H9 (cell line): ENCODE results near the gene WARS2. TPM values are rescaled to one million over a fixed set of nuclear protein-coding genes. Genes with fewer than 3 reads are reported as not detected.

Experiments used
- DNase-seq: peaks from one replicate; pipeline ENCODE4 v3.0.0-alpha.2; 2017
- H2AFZ ChIP-seq: one replicate; pipeline ENCODE4 v1.6.1; 2013; ENCODE audit warnings: mild to moderate bottlenecking, low read length, control low read depth, moderate library complexity
- H2AK5ac ChIP-seq: 2 replicates; pipeline ENCODE4 v1.6.1; 2013; ENCODE audit warnings: low read length, control low read depth, mixed read lengths; ENCODE audit not compliant: insufficient read length
- H2BK120ac ChIP-seq: one replicate; pipeline ENCODE4 v1.6.1; 2013; ENCODE audit warnings: low read depth, mild to moderate bottlenecking, low read length, control low read depth, inconsistent platforms; ENCODE audit not compliant: poor library complexity, severe bottlenecking
- H2BK12ac ChIP-seq: 2 replicates; pipeline ENCODE4 v1.6.1; 2013; ENCODE audit warnings: low read length, control low read depth, mixed read lengths, low read depth; ENCODE audit not compliant: insufficient read length
- H2BK15ac ChIP-seq: 2 replicates; pipeline ENCODE4 v1.6.1; 2013; ENCODE audit warnings: low read depth, low read length, control low read depth
- H2BK20ac ChIP-seq: one replicate; pipeline ENCODE4 v1.6.1; 2013; ENCODE audit warnings: low read depth, mild to moderate bottlenecking, low read length, control low read depth, inconsistent platforms; ENCODE audit not compliant: poor library complexity, severe bottlenecking
- H2BK5ac ChIP-seq: 2 replicates; pipeline ENCODE4 v1.6.1; 2013; ENCODE audit warnings: low read length, control low read depth, mixed read lengths; ENCODE audit not compliant: insufficient read length
- H3K14ac ChIP-seq: 2 replicates; pipeline ENCODE4 v1.6.1; 2013; ENCODE audit warnings: low read length, control low read depth; ENCODE audit not compliant: insufficient read depth
- H3K18ac ChIP-seq: 2 replicates; pipeline ENCODE4 v1.6.1; 2013; ENCODE audit warnings: low read depth, mild to moderate bottlenecking, mixed read lengths, low read length, control low read depth; ENCODE audit not compliant: insufficient read length
- H3K23ac ChIP-seq: 2 replicates; pipeline ENCODE4 v1.6.1; 2013; ENCODE audit warnings: low read length, control low read depth, mixed read lengths, low read depth; ENCODE audit not compliant: insufficient read length
- H3K23me2 ChIP-seq: 2 replicates; pipeline ENCODE4 v1.6.1; 2013; ENCODE audit warnings: low read depth, mild to moderate bottlenecking, mixed read lengths, low read length, control low read depth; ENCODE audit not compliant: insufficient read length, poor library complexity, severe bottlenecking
- H3K27ac ChIP-seq: 2 replicates; pipeline ENCODE4 v1.5.1; 2013; ENCODE audit warnings: low read length, control low read depth, mixed read lengths, low read depth; ENCODE audit not compliant: insufficient read length
- H3K27me3 ChIP-seq: 2 replicates; pipeline ENCODE4 v1.6.1; 2013; ENCODE audit warnings: low read length, control low read depth, inconsistent platforms; ENCODE audit not compliant: insufficient read depth
- H3K4ac ChIP-seq: 2 replicates; pipeline ENCODE4 v1.6.1; 2013; ENCODE audit warnings: low read depth, mild to moderate bottlenecking, control low read depth, inconsistent platforms, low read length, moderate library complexity
- H3K4me1 ChIP-seq: 2 replicates; pipeline ENCODE4 v1.6.1; 2013; ENCODE audit warnings: low read length, control low read depth, inconsistent platforms; ENCODE audit not compliant: insufficient read depth
- H3K4me2 ChIP-seq: 2 replicates; pipeline ENCODE4 v1.6.1; 2013; ENCODE audit warnings: low read length, control low read depth, mixed read lengths; ENCODE audit not compliant: insufficient read length, insufficient read depth
- H3K56ac ChIP-seq: 2 replicates; pipeline ENCODE4 v1.6.1; 2013; ENCODE audit warnings: low read depth, mild to moderate bottlenecking, mixed read lengths, low read length, control low read depth; ENCODE audit not compliant: insufficient read length
- H3K79me1 ChIP-seq: 2 replicates; pipeline ENCODE4 v1.6.1; 2013; ENCODE audit warnings: low read depth, mild to moderate bottlenecking, moderate library complexity, low read length, control low read depth, inconsistent platforms; ENCODE audit not compliant: insufficient read depth, poor library complexity, severe bottlenecking
- H3K79me2 ChIP-seq: 2 replicates; pipeline ENCODE4 v1.6.1; 2013; ENCODE audit warnings: low read length, control low read depth, inconsistent platforms; ENCODE audit not compliant: insufficient read depth
- H3K9ac ChIP-seq: 2 replicates; pipeline ENCODE4 v1.6.1; 2013; ENCODE audit warnings: low read length, control low read depth, mixed read lengths; ENCODE audit not compliant: insufficient read length; ENCODE audit errors: extremely low read depth
- H3K9me3 ChIP-seq: one replicate; pipeline ENCODE4 v1.6.1; 2013; ENCODE audit warnings: low read depth, low read length, inconsistent platforms; ENCODE audit not compliant: control insufficient read depth
- H3T11ph ChIP-seq: one replicate; pipeline ENCODE4 v1.6.1; 2013; ENCODE audit warnings: mild to moderate bottlenecking, low read length, control low read depth, inconsistent platforms
- H4K20me1 ChIP-seq: one replicate; pipeline ENCODE4 v1.6.1; 2013; ENCODE audit not compliant: control insufficient read depth, insufficient read length, insufficient read depth
- H4K5ac ChIP-seq: 2 replicates; pipeline ENCODE4 v1.6.1; 2013; ENCODE audit warnings: low read depth, mild to moderate bottlenecking, mixed read lengths, low read length, control low read depth; ENCODE audit not compliant: insufficient read length
- H4K8ac ChIP-seq: replicated peaks from 2 replicates; pipeline ENCODE4 v1.6.1; 2013; ENCODE audit warnings: low read length, control low read depth, mixed read lengths, low read depth; ENCODE audit not compliant: insufficient read length
- H4K91ac ChIP-seq: 2 replicates; pipeline ENCODE4 v1.6.1; 2013; ENCODE audit warnings: low read depth, mild to moderate bottlenecking, moderate library complexity, mixed read lengths, low read length, control low read depth; ENCODE audit not compliant: insufficient read length
- H3K27ac Mint-ChIP-seq, 3 experiments: 2 replicates in 2 of 3; 3 replicates in 1 of 3; pipeline ENCODE4 v1.8.0; 2020 to 2021; ENCODE audit warnings: mixed read lengths in 3 of 3, mild to moderate bottlenecking in 1 of 3, moderate library complexity in 1 of 3
- H3K27me3 Mint-ChIP-seq: 2 replicates; pipeline ENCODE4 v1.8.0; 2021; ENCODE audit warnings: low read depth, mild to moderate bottlenecking, moderate library complexity, mixed read lengths
- H3K36me3 Mint-ChIP-seq, 3 experiments: 2 replicates in 2 of 3; 3 replicates in 1 of 3; pipeline ENCODE4 v1.8.0; 2020 to 2021; ENCODE audit warnings: low read depth in 3 of 3, mixed read lengths in 3 of 3; ENCODE audit not compliant: insufficient read depth in 1 of 3
- H3K4me1 Mint-ChIP-seq, 2 experiments: 2 replicates each; pipeline ENCODE4 v1.8.0; 2020; ENCODE audit warnings: mixed read lengths in 2 of 2
- H3K4me3 Mint-ChIP-seq, 2 experiments: 2 replicates in 1 of 2; 3 replicates in 1 of 2; pipeline ENCODE4 v1.8.0; 2020 to 2021; ENCODE audit warnings: mild to moderate bottlenecking in 2 of 2, mixed read lengths in 2 of 2, moderate library complexity in 1 of 2
- H3K9me3 Mint-ChIP-seq, 2 experiments: 2 replicates in 1 of 2; 3 replicates in 1 of 2; pipeline ENCODE4 v1.8.0; 2020; ENCODE audit warnings: mild to moderate bottlenecking in 2 of 2, mixed read lengths in 2 of 2, moderate library complexity in 1 of 2
- CTCF ChIP-seq: fragments of 200-600 bp; sonication (generic); conservative IDR thresholded peaks from 3 replicates; pipeline ENCODE4 v1.8.0; 2021; ENCODE audit warnings: antibody characterized with exemption, mild to moderate bottlenecking
- WGBS: extraction: QIAGEN DNeasy Blood & Tissue Kit; methylation state at CpG from one replicate; pipeline ENCODE4 v1.1.7; 2013; ENCODE audit warnings: missing lambda C conversion rate, low lambda C conversion rate, mixed read lengths; ENCODE audit not compliant: insufficient read length; ENCODE audit errors: extremely low coverage; 5-methylcytosine and 5-hydroxymethylcytosine counted together
- total RNA-seq: library from RNA; stranded (reverse); gene quantifications from 2 replicates; pipeline ENCODE4 v1.2.1, GENCODE V29; 2021

Gene WARS2
- total RNA-seq, 1 experiment from 2014 or later = 9.7 TPM

- H3K36me3 Mint-ChIP-seq = no peaks in the 10 kb centered on the region
- no peak overlapping the region for H2BK5ac ChIP-seq
- no peak for TF ChIP-seq CTCF
Measured at GRCh38 chr1:119186471-119186870, 46.0 kb upstream of the WARS2 start.

More at GRCh38 chr1:119186471-119186870, 46.0 kb upstream of the WARS2 start:
- H2BK12ac ChIP-seq = no peak overlapping the region
- no peak overlapping the region for H3K4ac ChIP-seq
- H3K14ac ChIP-seq = no peak overlapping the region
- no peaks in the 10 kb centered on the region for H3K79me1 ChIP-seq
- H3K27me3 Mint-ChIP-seq = no peaks in the 10 kb centered on the region
- H3K27ac Mint-ChIP-seq = no peak overlapping the region
- H2AK5ac ChIP-seq = no peak overlapping the region
- H3K4me3 Mint-ChIP-seq = no peak overlapping the region
- H2BK20ac ChIP-seq = no peak overlapping the region
- no peak overlapping the region for H3K4me2 ChIP-seq
- no peaks in the 10 kb centered on the region for H3K27me3 ChIP-seq
- H3K9me3 Mint-ChIP-seq = no peaks in the 10 kb centered on the region; a peak in 1 of 5 replicates
- no peak overlapping the region for H3T11ph ChIP-seq
- no peak overlapping the region for H3K18ac ChIP-seq
- H3K79me2 ChIP-seq = no peaks in the 10 kb centered on the region
- no peak overlapping the region for H3K56ac ChIP-seq
- no peak overlapping the region for H2AFZ ChIP-seq
- no peak overlapping the region for H4K8ac ChIP-seq
- H4K91ac ChIP-seq = no peak overlapping the region
- H3K4me1 Mint-ChIP-seq = no peaks in the 10 kb centered on the region
- no peak overlapping the region for H2BK120ac ChIP-seq
- H3K23me2 ChIP-seq = no peaks in the 10 kb centered on the region
- no peak for DNase-seq
- WGBS = no CpG with 5 or more reads among the region's 2 CpGs
- no peaks in the 10 kb centered on the region for H3K4me1 ChIP-seq
- H3K9me3 ChIP-seq = no peaks in the 10 kb centered on the region
- H3K23ac ChIP-seq = no peak overlapping the region
- H4K20me1 ChIP-seq = no peaks in the 10 kb centered on the region
- H2BK15ac ChIP-seq = no peak overlapping the region
- no peak overlapping the region for H3K9ac ChIP-seq
- no peak overlapping the region for H3K27ac ChIP-seq
- H4K5ac ChIP-seq = no peak overlapping the region
